Measurements from ENCODE around the gene NPR1.

DNA sequence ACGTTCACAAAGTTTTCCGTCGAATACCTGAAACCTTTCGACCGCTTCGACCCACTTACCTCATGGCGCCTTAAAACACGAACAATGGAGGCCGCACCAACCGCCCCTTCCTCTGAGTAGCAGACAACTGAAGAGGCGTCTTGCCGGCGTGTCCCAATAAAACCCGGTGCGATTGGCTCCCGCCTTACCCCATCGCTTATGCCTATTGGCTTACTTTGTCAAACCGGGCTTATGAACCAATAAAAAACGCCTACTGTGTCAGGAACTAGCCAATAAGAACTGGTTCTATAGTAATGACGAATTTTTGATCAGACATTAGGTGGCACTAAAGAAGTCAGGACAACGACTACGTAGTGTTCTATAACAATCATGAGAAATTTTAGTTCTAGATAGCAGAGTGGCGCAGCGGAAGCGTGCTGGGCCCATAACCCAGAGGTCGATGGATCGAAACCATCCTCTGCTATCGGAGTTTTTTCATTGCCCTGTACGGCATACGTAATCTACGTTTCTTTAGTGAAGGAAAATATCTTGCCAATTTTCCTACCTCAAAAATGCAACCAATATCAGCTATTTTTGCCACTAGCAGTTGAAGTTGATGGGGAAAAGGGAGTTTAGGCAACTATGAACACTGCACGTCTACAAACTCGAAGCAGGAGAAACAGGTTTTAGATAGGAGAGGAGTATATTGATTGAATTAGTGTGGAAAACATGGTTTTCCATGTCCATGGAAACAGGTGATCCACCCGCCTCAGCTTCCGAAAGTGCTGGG, 7.4 kb upstream of the NPR1 start, which contains the start of gene ILF2:
- TF ChIP-seq, protein P1, sequence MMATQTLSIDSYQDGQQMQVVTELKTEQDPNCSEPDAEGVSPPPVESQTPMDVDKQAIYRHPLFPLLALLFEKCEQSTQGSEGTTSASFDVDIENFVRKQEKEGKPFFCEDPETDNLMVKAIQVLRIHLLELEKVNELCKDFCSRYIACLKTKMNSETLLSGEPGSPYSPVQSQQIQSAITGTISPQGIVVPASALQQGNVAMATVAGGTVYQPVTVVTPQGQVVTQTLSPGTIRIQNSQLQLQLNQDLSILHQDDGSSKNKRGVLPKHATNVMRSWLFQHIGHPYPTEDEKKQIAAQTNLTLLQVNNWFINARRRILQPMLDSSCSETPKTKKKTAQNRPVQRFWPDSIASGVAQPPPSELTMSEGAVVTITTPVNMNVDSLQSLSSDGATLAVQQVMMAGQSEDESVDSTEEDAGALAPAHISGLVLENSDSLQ (IDR thresholded peaks at IDR 0.05), result peak; percentile 50; the same call in 1 of the 2 replicates
- TF ChIP-seq FOXA1 (IDR thresholded peaks at IDR 0.05), result no peak

Measured in HEK293T (cell line).